NCI-H526 (cell line): ENCODE data around the gene ARHGEF7.

ENCODE experiments used
- DNase-seq, 2 experiments: peaks; one replicate each; lab custom pipeline; 2025; lab: John Stamatoyannopoulos, UW

The ARHGEF7 gene

DNA sequence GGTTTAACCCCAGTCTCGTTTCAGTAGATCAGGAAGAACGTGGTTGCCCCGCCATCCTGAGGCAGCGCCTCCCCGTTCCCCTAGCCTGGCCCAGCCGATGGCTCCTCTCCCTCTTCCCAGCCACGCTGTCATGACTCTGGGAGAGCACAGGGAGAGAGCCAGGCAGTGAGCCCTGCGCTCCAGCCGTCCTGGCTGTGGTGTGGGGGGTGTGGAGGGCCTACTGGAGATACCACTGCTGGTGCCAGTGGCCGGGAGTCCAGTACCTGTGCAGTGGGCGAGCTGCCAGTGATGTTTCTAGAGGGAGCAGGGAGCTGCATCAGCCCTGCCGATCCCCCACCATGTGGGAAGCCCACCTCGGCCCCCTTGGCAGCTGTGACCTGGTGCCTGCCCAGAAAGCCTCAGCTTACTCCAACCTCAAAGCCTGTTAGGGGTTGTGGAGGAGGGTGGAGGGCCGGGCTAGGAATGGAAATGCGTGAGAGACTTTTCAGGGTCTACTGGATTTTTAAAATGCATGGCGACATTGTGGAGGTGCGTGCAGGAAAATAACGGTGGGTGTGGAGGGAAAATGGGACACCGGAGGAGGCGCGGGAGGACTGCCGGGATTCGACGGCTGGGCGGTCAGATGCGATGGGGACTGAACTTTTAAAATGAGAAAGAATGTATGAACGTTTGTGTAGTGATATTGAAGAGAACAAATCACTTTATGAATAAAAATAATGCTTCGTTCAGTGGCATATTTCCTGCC, 210.2 kb downstream of the ARHGEF7 start:
- DNase-seq, result no peak

DNA sequence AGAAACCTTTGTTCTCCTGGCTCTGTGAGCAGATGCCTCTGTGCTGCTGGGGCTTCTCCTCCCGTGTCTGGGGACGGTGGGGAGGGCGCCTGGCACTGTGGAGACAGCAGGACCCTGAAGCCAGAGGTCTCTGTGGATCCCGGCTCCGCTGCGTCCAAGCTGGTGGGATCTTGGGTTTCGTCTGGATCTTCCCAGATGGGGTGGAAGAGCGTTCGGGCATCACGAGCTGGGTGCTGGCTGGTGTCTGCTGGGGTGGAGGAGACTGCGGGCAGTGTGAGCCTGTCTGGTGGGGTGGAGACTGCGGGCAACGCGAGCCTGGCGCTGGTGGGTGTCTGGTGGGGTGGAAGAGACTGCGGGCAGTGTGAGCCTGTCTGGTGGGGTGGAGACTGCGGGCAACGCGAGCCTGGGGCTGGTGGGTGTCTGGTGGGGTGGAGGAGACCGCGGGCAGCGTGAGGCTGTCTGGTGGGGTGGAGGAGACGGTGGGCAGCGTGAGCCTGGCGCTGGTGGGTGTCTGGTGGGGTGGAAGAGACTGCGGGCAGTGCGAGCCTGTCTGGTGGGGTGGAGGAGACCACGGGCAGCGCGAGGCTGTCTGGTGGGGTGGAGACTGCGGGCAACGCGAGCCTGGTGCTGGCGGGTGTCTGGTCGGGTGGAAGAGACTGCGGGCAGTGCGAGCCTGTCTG, 211.0 kb downstream of the ARHGEF7 start:
- peak in 1 of 2 experiments; percentile 42 for DNase-seq

DNA sequence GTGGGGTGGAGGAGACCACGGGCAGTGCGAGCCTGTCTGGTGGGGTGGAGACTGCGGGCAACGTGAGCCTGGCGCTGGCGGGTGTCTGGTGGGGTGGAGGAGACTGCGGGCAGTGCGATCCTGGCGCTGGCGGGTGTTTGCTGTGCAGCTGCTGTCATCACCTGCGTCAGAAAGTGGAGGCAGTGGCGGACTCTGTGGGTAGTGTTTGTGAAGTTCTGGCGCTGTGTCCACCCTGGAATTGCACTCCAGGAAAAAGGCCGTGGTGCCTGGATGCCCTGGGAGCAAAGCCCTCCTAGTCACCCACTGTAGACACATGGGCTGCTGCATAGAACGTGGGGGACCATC, 211.5 kb downstream of the ARHGEF7 start:
- DNase-seq, result peak in 1 of 2 experiments; percentile 71

DNA sequence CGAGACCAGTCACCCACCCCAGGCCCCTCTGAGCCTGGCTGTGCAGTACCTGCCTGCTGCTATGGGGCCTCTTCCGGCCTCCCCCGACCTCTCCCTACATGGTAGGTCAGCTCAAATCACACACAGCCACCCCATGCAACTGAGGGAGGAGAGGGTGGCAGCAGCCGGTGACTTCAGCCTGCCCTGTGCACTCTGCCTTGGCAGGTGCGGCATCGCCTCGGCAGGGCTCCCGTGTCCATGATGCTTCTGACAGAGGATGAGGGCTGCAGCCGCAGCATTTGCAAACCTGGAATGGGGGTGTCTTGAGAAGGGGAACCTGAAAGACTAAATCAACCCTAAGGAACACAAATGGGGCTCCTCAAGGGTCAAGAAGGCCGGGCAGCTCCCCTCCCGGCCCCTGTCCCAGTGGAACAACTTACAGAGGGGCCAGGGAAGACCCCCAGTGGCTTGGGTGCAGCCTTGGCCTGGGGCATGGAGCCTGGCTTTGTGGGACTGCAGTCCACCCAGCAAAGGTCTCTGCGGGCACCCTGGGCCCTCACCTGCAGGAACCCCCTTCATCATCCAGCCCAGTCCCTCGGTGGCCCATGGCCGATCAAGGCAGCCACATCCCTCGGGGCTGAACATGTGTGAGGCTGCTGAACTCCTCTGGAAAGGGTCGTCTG, 212.0 kb downstream of the ARHGEF7 start:
- DNase-seq, result peak in 1 of 2 experiments; percentile 43

DNA sequence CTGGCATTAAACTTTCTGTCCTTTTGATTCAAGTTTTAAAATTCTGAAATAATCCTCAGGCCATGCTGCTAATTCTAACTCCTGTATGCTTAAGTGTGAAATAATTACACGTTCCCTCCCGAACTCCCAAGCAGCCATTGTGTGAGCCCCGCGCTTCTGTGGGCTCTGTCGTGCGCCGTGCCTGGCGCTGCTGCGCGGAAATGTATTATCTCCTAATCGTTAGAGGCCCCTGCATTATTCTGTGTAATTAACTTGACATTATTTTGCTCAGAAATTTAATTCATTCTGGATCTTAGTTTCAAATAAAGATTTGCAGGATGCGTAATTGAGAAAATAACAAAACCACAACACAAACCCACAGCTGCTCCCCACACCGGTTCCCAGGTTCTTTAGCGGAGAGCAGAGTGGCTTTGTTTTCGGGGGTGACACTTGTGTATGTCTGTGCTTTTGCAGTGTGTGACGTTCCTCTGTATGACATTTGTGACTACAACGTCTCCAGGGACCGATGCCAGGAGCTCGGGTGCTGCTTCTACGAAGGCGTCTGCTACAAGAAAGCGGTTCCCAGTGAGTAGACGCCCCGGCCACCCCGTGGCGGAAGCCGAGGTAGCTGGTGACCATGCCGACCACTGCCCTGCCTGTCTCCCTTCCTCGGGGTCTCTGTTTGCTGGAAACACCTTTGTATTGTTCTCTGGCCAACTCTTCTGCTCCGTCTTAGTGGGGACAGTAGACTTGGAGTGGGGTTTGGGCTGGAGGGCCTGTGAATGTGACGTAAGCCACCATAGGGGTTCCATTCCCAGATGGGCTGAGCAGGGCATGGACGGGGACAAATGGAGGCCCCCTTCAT, 212.8 kb downstream of the ARHGEF7 start:
- DNase-seq, result no peak

DNA sequence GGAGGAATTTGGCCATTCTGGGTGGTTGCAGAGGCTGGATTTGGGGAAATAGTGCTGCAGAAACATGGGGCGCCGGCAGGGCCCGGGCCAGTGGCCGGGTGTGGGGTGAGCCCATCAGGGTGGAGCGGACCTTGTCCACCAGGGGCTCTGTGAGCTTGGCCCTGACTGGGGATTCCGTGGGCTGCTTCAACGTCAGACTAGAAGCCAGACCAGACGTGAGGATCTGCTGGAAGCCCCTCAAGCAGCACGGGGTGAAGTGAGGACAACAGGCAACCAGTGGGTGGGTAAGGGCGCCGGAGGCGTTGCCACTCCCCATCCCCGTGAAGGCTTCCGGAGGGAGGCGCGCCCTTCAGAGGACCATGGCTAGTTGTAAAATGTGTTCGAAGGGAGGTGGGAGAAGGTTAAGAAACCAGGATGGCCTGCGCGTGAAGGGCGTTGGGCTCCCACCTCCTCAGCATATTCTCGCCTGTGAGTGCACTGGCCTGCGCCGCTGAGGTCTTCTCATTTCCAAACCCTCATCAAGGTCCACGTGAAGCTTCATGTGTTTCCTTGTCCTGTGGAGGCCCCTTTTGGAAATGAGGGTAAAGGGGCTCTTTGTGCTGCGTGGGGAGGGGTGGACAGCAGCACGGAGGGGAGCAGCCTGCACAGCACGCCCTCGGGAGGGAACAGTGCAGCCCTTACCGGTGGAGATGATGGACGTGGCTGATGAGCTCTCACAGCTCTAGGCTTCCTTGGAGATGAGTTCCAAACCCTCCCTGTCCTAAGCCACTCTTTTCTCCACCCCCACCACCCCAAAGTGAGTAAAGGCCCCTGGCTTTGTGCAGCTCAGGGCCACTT, 213.7 kb downstream of the ARHGEF7 start:
- DNase-seq, result no peak

DNA sequence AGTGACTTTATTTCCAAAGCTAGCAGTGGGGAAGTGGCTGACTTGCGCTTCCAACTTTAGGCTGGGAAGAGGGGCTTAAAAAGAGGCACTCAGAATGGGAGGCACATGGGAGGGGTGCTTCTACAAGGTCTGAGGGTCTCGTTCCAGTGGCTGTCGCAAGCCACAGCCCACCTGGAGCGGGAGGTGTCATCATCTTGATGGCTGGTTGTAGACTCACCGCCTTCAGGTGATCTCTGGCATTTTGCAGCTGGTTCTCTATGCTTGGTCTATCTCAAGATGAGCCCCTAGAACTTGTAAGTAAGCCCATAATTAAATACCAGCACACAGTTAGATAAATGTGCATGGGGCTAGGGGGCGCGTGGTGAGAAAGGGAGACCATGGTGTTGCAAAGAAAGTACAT, 214.5 kb downstream of the ARHGEF7 start:
- no peak for DNase-seq

DNA sequence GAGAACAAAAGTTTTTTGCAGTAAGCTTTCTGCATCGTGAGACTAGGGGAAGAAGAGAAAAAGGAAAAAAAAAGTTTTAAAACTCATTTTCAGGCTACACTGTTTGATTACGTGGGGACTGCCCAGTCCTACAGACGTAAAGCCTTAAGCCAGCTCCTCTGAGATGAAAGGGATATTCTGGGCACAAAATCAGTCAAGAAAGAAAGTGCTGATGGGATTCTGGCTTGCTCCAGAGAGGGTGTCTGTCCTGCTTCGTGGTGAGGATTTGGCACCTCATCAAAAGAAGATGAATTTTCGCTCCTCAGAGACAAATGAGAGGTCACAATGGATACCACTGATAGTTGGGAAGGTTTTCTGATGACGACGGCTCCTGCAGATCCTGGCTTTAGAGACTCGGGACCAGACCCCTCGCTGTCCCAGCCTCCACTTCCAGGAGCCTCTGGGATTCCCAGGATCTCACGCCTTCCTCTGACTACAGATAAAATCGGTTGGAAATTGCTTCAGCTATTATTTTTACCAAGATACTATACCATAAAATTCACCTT, 215.0 kb downstream of the ARHGEF7 start:
- DNase-seq, result no peak

DNA sequence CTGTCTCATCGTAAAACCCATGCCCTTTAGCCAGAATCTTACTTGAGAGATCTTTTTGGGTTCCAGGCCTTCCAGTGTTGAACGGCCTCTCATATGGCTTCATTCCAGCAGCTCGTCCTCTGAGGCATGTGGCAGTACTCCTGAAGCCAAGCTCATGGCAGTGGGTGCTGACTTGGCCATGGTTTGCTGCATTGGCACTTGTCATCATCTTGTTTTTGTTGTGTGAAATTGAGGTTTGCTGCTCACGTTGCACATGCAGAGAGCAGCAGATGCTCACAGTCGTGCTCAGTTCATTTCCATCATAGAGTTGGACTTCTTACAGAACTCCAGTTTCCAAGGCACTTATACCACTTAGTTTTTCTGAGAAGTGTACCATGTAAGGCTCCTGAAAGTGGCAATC, 220.2 kb downstream of the ARHGEF7 start:
- no peak for DNase-seq

DNA sequence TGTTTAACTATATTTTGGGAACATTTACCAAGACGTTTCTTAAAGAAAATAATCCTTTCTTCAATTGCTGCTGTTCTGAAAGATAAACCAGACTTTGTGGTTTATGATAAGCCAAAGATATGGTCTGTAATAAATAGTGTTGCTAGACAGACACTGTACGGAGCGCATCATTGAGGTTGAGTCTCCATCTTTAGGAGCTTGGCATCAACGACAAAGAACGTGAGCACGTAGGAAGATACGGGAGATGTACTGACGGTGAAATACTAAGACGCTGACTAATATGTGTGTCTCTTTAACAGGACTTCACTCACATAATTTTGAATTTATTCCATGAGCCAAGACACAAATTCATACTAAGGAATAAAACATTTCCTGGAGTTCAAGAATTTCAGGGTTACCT, 221.6 kb downstream of the ARHGEF7 start:
- DNase-seq, result no peak

DNA sequence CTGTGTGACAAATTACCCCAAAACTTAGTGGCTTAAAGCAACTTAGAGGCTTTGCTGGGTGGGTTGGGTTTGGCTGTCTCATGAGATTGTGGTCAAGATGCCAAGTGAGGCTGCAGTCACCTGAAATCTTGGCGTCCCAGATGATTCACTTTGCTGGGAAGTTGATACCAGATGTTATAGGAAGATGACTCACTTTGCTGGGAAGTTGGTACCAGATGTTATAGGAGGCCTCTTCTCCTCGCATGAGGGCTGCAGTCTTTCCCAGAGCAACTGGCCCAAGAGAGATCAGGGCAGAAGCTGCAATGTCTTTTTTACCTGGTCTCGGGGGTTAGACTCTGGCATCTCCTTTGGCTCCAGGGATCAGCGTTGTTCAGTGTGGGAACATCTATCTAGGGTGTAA, 222.1 kb downstream of the ARHGEF7 start:
- DNase-seq, result no peak

DNA sequence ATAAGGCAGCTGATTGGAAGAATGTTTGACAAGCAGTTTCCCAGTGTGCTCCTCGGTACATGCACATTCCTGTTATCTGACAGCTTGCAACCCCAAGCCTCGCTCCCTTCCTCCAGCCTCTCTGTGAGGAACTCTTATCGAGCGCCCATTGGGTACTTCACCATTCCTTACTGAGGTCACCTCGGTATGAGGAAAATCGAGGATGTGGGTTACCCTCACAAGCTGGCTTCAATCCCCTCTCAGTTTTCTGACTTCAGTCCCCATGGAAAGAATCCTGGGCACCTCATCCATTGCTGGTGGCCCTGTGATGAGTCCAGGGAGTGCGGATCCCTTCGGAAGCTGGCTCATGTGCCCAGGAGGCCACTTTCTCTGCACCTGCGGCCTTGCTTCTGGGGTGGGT, 222.6 kb downstream of the ARHGEF7 start:
- no peak for DNase-seq

DNA sequence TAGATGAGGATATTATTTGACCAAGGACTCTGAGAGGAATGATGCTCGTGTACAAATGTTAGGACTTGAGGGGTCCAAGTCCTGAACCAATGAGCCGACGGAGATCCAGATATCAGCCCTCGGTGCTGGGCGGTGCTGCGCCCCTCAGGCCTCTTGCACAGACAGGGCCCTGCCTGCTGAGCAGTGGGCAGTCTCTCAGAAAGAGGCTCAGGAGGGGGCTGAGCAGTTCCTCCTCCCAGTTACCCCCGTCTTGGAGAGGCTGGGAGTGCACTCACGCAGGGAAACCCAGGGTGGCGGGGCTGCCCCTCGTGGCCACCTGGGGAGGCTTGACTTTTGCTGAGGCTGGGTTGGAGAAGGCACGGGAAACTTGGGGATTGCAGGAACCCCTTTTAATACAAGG, 223.7 kb downstream of the ARHGEF7 start:
- DNase-seq, result no peak

DNA sequence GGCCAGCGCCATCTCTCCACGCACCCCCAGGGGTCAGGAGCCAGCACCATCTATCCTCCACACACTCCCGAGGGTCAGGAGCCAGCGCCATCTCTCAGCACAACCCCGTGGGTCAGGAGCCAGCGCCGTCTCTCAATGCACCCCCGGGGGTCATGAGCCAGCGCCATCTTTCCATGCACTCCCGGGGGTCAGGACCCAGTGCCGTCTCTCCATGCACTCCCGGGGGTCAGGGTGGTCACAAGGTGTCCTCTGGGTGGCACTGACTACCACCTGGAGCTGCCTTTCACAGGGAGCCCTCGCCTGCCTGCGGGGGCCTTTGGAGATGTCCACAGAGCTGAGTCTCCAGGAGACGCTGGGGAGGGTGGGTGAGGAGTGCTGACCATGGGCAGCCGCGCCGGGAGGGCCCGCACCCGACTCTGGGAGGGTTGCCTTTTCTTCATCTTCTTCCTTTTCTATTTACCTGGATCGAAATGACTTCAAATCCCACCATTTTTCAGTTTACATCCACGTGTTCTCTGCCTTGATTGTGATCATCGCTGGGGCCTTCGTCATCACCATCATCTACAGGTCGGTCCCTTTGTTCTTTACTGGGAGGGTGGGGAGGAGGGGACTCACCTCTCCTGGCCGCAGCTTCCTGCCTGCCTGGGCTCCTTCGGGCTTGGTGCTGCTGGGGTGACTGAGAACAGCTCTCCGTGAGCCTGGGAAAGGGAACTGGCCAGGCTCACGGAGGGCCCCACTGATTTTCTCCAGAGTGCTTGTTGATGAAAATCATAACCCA, 224.4 kb downstream of the ARHGEF7 start:
- no peak for DNase-seq

DNA sequence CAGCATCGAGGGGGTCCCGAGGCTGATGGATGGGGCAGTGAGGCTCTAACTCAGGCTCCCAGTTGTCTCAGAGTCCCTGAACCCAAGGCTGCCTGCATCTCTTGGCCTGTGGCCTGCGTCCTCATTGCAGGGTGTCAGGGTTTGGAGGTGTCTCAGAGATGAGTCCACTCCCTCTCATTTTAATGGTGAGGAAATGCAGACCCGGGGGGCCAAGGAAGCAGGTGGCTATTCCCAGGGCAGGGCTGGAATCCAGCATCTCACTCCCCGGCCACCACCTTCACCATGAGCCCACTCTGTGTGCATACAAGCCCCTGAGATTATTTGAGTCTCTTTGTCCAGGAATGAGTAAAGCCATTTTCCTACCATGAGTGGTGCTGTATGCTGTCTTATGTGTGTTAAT, 226.8 kb downstream of the ARHGEF7 start:
- DNase-seq, result no peak

DNA sequence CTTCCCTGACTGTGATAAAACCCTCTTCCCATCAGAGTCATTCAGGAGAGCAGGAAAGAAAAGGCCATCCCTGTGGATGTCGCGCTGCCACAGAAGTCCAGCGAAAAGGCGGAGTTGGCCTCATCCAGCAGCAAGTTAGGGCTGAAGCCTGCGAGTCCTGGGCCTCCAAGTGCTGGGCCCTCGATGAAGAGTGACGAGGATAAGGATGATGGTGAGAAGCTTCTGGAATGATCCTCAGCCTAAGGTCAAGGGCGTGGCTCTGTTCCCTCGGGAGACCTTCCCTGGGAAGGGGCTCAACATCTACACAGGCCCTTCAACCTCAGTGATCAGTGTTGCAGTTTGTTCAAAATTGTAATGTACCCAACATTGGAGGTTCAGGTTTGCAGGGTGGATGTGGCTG, 227.6 kb downstream of the ARHGEF7 start:
- no peak for DNase-seq

DNA sequence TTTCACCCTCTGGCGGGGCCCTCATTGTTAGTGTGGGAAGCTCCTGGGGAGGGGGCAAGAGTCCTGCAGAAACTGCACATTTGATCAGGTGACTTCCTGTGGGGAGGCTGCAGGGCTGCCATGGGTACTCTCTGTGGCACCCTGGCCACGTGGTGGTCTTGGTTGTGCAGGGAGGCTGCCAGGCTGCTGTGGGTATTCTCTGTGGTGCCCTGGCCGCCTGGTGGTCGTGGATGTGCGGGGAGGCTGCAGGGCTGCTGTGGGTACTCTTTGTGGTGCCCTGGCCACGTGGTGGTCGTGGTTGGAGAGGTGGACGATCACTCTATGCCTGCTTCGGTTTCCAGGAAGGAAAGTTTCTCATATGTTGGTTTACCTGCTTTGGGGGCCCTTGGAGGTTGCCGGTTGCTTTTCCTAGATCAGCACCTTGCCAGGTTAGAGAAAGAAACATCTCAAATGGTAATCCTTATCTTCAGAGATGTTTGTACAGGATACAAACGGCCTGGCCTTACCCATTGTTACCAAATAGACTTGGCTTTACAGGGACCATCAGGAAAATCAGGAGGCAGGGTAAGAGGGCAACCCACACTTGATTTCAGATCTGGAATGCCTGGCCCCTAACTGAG, 228.2 kb downstream of the ARHGEF7 start:
- no peak for DNase-seq

DNA sequence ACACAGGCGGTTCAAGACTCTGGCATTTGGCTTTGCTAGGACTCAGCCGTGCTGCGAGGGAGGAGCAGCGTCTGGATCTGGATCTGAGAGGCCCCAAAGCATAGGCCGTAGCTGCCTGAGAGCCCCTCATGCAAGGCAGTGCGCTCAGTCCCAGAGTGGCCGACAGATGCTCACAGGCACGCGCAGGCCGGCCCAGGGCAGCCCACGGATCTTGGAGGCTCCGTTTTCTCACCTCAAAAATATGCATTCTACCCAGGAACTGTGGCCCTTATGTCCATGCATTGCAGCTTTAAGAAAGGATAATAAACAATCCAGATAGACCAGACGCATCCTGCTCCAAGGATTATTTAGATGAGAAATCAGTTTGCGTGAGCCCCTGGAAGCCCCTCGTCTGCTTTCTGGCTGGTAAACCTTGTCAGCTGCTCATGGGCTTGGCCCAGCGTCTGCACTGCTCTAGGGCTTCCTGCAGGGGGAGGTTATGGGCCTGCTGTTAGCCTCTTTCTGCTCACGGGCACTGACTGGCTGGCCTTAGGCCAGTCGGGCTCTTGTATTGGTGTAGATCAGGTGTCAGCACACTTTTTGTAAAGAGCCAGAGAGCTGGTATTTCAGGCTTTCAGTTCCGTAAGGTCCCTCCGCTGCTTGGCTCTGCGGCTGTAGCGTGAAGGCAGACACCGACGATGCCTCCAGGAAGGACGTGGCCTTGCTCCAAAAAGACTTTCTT, 229.5 kb downstream of the ARHGEF7 start:
- DNase-seq, result peak; percentile 21 to 53

DNA sequence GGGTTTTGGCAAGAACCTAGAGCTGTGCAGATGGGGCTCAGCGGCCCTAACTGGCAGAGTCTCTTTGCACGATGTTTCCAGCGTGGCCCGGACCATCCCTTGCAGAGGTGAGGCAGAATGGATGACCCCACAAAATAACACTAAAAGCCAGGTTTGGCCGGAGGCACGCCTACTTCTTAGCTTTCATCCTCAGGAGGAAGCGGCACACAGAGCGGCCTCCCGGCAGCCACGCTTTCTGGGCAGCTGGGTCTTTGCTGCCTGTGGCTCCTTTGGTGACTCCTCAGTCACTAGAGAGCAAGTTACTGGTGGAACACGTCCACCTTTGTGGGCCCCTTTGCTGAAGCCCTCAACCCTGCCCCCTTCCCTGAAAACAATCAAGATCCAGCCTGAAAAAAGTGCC, 230.6 kb downstream of the ARHGEF7 start:
- DNase-seq, result no peak
